ENCODE results near the gene PARD3.

GRCh38 chr10:34161777-34162370 is 653.2 kb downstream of the PARD3 start:
- TF ChIP-seq CTCF (IDR thresholded peaks at IDR 0.05) (no peak), POLR2A (IDR thresholded peaks at IDR 0.05) (no peak)
